Measurements from ENCODE around the gene FER. TPM values are rescaled to one million over a fixed set of nuclear protein-coding genes. Genes with fewer than 3 reads are reported as not detected.

Gene FER
- total RNA-seq, 2 experiments from 2014 or later, result 14.2 to 15.9 TPM

GRCh38 chr5:109242518-109242917 is 494.8 kb downstream of the FER start:
- Mint-ChIP-seq H3K9me3 (peaks cover 10% of the 10 kb centered on the region), H3K27me3 (no peaks in the 10 kb centered on the region), H3K4me3 (no peak overlapping the region), H3K4me1 (ENCODE audit: low read depth) (no peaks in the 10 kb centered on the region), H3K27ac (no peak overlapping the region), H3K36me3 (ENCODE audit: low read depth) (peaks cover 9% of the 10 kb centered on the region)
- Histone ChIP-seq H3K4me1 (ENCODE audit: insufficient read depth, low read length) (no peaks in the 10 kb centered on the region), H3K4me3 (ENCODE audit: low read length) (no peak overlapping the region), H3K27me3 (ENCODE audit: control insufficient read depth in 1 of 2, insufficient read depth in 2 of 2, low read length in 2 of 2) (no peaks in the 10 kb centered on the region), H3K36me3 (ENCODE audit: insufficient read depth, low read length) (no peaks in the 10 kb centered on the region), H3K27ac (ENCODE audit: low read depth in 1 of 2, low read length in 2 of 2) (no peak overlapping the region), H3K9me3 (ENCODE audit: control insufficient read depth in 1 of 2, insufficient read depth in 1 of 2, low read length in 2 of 2) (peaks cover 10 to 14% of the 10 kb centered on the region in 2 experiments)
- intact Hi-C loops (cut with DNase I, micrococcal nuclease), result no loop called here
- DNase-seq (no peak), ATAC-seq (ENCODE audit: poor library complexity) (no peak)
- POLR2A ChIA-PET, result no interaction called here
- TF ChIP-seq, protein P1, sequence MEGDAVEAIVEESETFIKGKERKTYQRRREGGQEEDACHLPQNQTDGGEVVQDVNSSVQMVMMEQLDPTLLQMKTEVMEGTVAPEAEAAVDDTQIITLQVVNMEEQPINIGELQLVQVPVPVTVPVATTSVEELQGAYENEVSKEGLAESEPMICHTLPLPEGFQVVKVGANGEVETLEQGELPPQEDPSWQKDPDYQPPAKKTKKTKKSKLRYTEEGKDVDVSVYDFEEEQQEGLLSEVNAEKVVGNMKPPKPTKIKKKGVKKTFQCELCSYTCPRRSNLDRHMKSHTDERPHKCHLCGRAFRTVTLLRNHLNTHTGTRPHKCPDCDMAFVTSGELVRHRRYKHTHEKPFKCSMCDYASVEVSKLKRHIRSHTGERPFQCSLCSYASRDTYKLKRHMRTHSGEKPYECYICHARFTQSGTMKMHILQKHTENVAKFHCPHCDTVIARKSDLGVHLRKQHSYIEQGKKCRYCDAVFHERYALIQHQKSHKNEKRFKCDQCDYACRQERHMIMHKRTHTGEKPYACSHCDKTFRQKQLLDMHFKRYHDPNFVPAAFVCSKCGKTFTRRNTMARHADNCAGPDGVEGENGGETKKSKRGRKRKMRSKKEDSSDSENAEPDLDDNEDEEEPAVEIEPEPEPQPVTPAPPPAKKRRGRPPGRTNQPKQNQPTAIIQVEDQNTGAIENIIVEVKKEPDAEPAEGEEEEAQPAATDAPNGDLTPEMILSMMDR (IDR thresholded peaks at IDR 0.05), result no peak
- CTCF ChIA-PET, result no interaction called here

DNA sequence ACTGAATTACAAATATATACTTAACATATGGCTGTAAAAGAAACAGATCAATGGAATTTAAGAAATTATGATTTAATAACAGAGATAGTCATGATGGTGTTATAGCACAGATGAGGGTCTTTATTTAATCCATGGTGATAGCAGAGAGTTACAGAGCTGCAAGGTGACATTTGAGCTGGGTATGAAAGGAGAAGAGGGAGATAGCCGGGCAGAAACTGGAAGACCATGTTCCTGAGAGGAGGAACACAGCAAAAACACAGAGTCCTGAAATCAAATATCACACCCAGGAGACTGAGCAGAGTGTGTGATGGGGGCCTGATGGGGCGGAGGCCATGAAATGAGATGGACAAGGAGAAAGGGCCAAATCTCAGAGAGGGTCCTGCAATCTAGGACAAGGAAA is 498.7 kb downstream of the FER start:
- no peaks in the 10 kb centered on the region for H3K36me3 ChIP-seq (ENCODE audit: insufficient read depth, low read length)
- H3K27me3 ChIP-seq (ENCODE audit: control insufficient read depth in 1 of 2, insufficient read depth in 2 of 2, low read length in 2 of 2), result no peaks in the 10 kb centered on the region
- Mint-ChIP-seq H3K4me1 (ENCODE audit: low read depth) (no peaks in the 10 kb centered on the region), H3K4me3 (no peak overlapping the region), H3K27ac (no peak overlapping the region), H3K9me3 (peaks cover 10% of the 10 kb centered on the region), H3K27me3 (no peaks in the 10 kb centered on the region), H3K36me3 (ENCODE audit: low read depth) (peaks cover 9% of the 10 kb centered on the region)
- H3K4me3 ChIP-seq (ENCODE audit: low read length), result no peak overlapping the region
- ChIA-PET CTCF (no interaction called here), POLR2A (no interaction called here)
- intact Hi-C loops (cut with DNase I, micrococcal nuclease), result no loop called here
- TF ChIP-seq, protein P1 (IDR thresholded peaks at IDR 0.05), result no peak
- H3K9me3 ChIP-seq (ENCODE audit: control insufficient read depth in 1 of 2, insufficient read depth in 1 of 2, low read length in 2 of 2), result peaks cover 14 to 17% of the 10 kb centered on the region in 2 experiments
- H3K4me1 ChIP-seq (ENCODE audit: insufficient read depth, low read length), result no peaks in the 10 kb centered on the region
- DNase-seq (no peak), ATAC-seq (ENCODE audit: poor library complexity) (no peak)
- H3K27ac ChIP-seq (ENCODE audit: low read depth in 1 of 2, low read length in 2 of 2), result no peak overlapping the region
